SK-N-SH (cell line): Measurements from ENCODE around the gene TIMM21. TPM values are rescaled to one million over a fixed set of nuclear protein-coding genes. Genes with fewer than 3 reads are reported as not detected.

Experiments
- CTCF ChIA-PET: fragments of 300-600, 350-600 bp; formaldehyde crosslinking; extraction: SDS; loops from one replicate; lab custom pipeline; 2021; lab: Yijun Ruan, JAX
- POLR2A ChIA-PET: fragments of 350-600 bp; sonication (Branson Sonifier 250); formaldehyde crosslinking; extraction: SDS; loops from one replicate; lab custom pipeline; 2020; ENCODE audit warnings: antibody characterized with exemption, inconsistent platforms; lab: Yijun Ruan, JAX
- DNase-seq: peaks from one replicate; pipeline ENCODE4 v3.0.0; 2012
- H2AFZ ChIP-seq: fragments of 200-600 bp; sonication (generic); 2 replicates; pipeline ENCODE4 v1.8.1; 2016; ENCODE audit warnings: antibody characterized with exemption, mild to moderate bottlenecking, low read depth
- H3F3A ChIP-seq: fragments of 200-600 bp; sonication (generic); replicated peaks from 2 replicates; pipeline ENCODE3; 2016; ENCODE audit warnings: antibody characterized with exemption, mild to moderate bottlenecking; ENCODE audit not compliant: insufficient read depth
- H3K27ac ChIP-seq, 2 experiments: fragments of 200-500 bp in 1 of 2; fragments of 200-600 bp in 1 of 2; sonication (Bioruptor generic) in 1 of 2; sonication (generic), shearing (Covaris generic) in 1 of 2; 2 replicates each; pipeline versions ENCODE4 v1.5.1 to v1.6.1; 2014 to 2016; ENCODE audit warnings: low read depth in 2 of 2, inconsistent platforms in 1 of 2, low read length in 1 of 2, mild to moderate bottlenecking in 1 of 2, mixed read lengths in 1 of 2
- H3K27me3 ChIP-seq: fragments of 200-600 bp; sonication (generic), shearing (Covaris generic); 2 replicates; pipeline ENCODE4 v1.6.1; 2016; ENCODE audit warnings: mixed run types; ENCODE audit not compliant: insufficient read depth
- H3K36me3 ChIP-seq, 2 experiments: fragments of 200-500 bp in 1 of 2; fragments of 200-600 bp in 1 of 2; sonication (Bioruptor generic) in 1 of 2; sonication (generic) in 1 of 2; replicated peaks in 1 of 2; 2 replicates each; pipeline versions ENCODE3 to v1.5.1; 2014 to 2016; ENCODE audit warnings: low read length in 1 of 2, mild to moderate bottlenecking in 1 of 2; ENCODE audit not compliant: insufficient read depth in 2 of 2, control insufficient read depth in 1 of 2
- H3K4me1 ChIP-seq, 2 experiments: fragments of 200-500 bp in 1 of 2; fragments of 200-600 bp in 1 of 2; sonication (Bioruptor generic) in 1 of 2; sonication (generic), shearing (Covaris generic) in 1 of 2; 2 replicates each; pipeline versions ENCODE4 v1.5.1 to v1.6.1; 2014 to 2016; ENCODE audit warnings: low read depth in 1 of 2, low read length in 1 of 2, mixed run types in 1 of 2; ENCODE audit not compliant: insufficient read depth in 2 of 2, control insufficient read depth in 1 of 2
- H3K4me2 ChIP-seq: fragments of 200-600 bp; sonication (generic), shearing (Covaris generic); 2 replicates; pipeline ENCODE4 v1.6.1; 2017; ENCODE audit warnings: mixed run types
- H3K4me3 ChIP-seq, 2 experiments: fragments of 200-500 bp in 1 of 2; fragments of 200-600 bp in 1 of 2; sonication (Bioruptor generic) in 1 of 2; sonication (generic), shearing (Covaris generic) in 1 of 2; 2 replicates each; pipeline versions ENCODE4 v1.5.1 to v1.8.1; 2014 to 2016; ENCODE audit warnings: low read depth in 2 of 2, inconsistent platforms in 1 of 2, low read length in 1 of 2, mild to moderate bottlenecking in 1 of 2, mixed read lengths in 1 of 2, moderate library complexity in 1 of 2
- H3K79me2 ChIP-seq: fragments of 200-600 bp; sonication (generic); 2 replicates; pipeline ENCODE4 v1.8.1; 2017; ENCODE audit warnings: mild to moderate bottlenecking; ENCODE audit not compliant: insufficient read depth
- H3K9ac ChIP-seq: fragments of 200-600 bp; sonication (generic); 2 replicates; pipeline ENCODE4 v1.6.1; 2017; ENCODE audit warnings: mixed run types
- H3K9me2 ChIP-seq: fragments of 200-600 bp; sonication (generic); 2 replicates; pipeline ENCODE4 v1.6.1; 2017; ENCODE audit warnings: mixed run types
- H3K9me3 ChIP-seq: fragments of 200-600 bp; sonication (generic); 2 replicates; pipeline ENCODE4 v1.6.1; 2017; ENCODE audit warnings: mixed run types, mild to moderate bottlenecking, moderate library complexity
- H4K20me1 ChIP-seq: fragments of 200-600 bp; sonication (generic); 2 replicates; pipeline ENCODE4 v1.6.1; 2017; ENCODE audit warnings: mild to moderate bottlenecking, mixed run types; ENCODE audit not compliant: insufficient read depth
- CHD2 ChIP-seq: fragments of 150-350 bp; IDR thresholded peaks from 2 replicates; pipeline ENCODE4 v1.6.1; 2018; ENCODE audit warnings: low read length; ENCODE audit not compliant: partially characterized antibody
- FOXJ3 ChIP-seq: sonication (generic); formaldehyde crosslinking; IDR thresholded peaks from 2 replicates; pipeline ENCODE4 v1.5.1; 2020; ENCODE audit warnings: mild to moderate bottlenecking, missing genetic modification reagents
- GABPA ChIP-seq: IDR thresholded peaks from 2 replicates; pipeline ENCODE4 v1.4.0; 2012; ENCODE audit warnings: low read depth, mild to moderate bottlenecking
- JUND ChIP-seq: IDR thresholded peaks from 2 replicates; pipeline ENCODE4 v1.4.0; 2012
- MEF2A ChIP-seq: IDR thresholded peaks from 2 replicates; pipeline ENCODE4 v1.4.0; 2012; ENCODE audit warnings: low read depth, borderline replicate concordance
- MXI1 ChIP-seq: IDR thresholded peaks from 2 replicates; pipeline ENCODE4 v1.6.1; 2012; ENCODE audit warnings: mild to moderate bottlenecking, low read depth, low read length, improper control_type of control experiment
- NFIC ChIP-seq: IDR thresholded peaks from 2 replicates; pipeline ENCODE4 v1.4.0; 2012; ENCODE audit warnings: borderline replicate concordance
- NRF1 ChIP-seq: IDR thresholded peaks from 2 replicates; pipeline ENCODE4 v1.6.1; 2012; ENCODE audit warnings: low read depth, mild to moderate bottlenecking, low read length
- RFX5 ChIP-seq: IDR thresholded peaks from 2 replicates; pipeline ENCODE4 v1.6.1; 2012; ENCODE audit warnings: mild to moderate bottlenecking, improper control_type of control experiment, low read length
- RXRA ChIP-seq: IDR thresholded peaks from 2 replicates; pipeline ENCODE4 v1.4.0; 2012; ENCODE audit warnings: low read depth, mild to moderate bottlenecking, borderline replicate concordance
- SMC3 ChIP-seq: IDR thresholded peaks from 2 replicates; pipeline ENCODE4 v1.6.1; 2012; ENCODE audit warnings: low read depth, low read length, improper control_type of control experiment
- TCF12 ChIP-seq: IDR thresholded peaks from 2 replicates; pipeline ENCODE4 v1.4.0; 2012
- WGBS: methylation state at CpG from one replicate; pipeline ENCODE4 v1.1.6; 2017; ENCODE audit warnings: low lambda C conversion rate; 5-methylcytosine and 5-hydroxymethylcytosine counted together
- polyA plus RNA-seq, 3 experiments: library from polyadenylated mRNA; depleted of rRNA; stranded (reverse); fragments of >200 nt; gene quantifications; 2 replicates each; pipeline ENCODE4 v1.2.3, GENCODE V29; 2012
- TF ChIP-seq, protein P1 (sequence below): IDR thresholded peaks from 2 replicates; pipeline ENCODE4 v1.6.1; 2012; ENCODE audit warnings: mild to moderate bottlenecking, low read depth, low read length, moderate library complexity
- TF ChIP-seq, protein P2 (sequence below): IDR thresholded peaks from 2 replicates; pipeline ENCODE4; 2012

Gene TIMM21
- polyA plus RNA-seq, 1 of the 3 experiments (the other 2 are of a cell fraction): 27.6 TPM

DNA sequence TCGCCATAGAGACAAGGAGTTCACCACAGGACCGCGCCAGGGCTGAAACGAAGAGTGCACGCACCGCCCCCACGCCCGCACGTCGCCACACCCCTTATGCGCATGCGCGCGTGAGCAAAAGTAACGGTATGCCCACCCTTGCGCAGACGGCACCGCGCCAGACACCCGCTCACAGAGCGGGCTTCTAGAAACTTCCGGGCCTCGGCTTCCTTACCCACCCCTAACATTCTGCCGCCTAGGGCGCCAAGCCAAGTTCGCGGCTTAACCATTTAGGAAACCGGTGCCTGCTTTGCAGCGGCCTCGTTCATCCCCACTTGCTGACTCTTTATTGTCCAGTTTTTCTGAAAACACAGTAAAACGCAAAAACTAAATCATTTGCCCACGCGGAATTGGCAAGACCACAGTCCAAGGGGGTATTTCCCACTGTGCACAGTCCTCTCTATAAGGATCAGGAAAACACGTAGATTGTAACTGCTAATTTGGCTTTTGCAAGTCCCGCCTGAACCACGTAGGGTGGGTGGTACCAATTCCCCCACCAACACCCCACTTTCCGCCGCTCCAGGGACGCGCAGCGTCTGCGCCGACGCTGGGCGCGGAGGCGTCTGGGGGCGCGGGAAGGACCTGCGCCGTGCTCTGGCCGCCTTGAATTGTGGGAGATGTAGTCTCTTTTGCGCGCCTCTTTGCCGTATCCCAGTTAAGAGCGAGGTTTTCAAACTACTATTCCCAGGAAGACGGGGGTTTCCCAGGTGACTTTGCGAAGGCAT is at the start of gene TIMM21, which contains the start of gene FBXO15 (continued):
- TF ChIP-seq, protein P1, sequence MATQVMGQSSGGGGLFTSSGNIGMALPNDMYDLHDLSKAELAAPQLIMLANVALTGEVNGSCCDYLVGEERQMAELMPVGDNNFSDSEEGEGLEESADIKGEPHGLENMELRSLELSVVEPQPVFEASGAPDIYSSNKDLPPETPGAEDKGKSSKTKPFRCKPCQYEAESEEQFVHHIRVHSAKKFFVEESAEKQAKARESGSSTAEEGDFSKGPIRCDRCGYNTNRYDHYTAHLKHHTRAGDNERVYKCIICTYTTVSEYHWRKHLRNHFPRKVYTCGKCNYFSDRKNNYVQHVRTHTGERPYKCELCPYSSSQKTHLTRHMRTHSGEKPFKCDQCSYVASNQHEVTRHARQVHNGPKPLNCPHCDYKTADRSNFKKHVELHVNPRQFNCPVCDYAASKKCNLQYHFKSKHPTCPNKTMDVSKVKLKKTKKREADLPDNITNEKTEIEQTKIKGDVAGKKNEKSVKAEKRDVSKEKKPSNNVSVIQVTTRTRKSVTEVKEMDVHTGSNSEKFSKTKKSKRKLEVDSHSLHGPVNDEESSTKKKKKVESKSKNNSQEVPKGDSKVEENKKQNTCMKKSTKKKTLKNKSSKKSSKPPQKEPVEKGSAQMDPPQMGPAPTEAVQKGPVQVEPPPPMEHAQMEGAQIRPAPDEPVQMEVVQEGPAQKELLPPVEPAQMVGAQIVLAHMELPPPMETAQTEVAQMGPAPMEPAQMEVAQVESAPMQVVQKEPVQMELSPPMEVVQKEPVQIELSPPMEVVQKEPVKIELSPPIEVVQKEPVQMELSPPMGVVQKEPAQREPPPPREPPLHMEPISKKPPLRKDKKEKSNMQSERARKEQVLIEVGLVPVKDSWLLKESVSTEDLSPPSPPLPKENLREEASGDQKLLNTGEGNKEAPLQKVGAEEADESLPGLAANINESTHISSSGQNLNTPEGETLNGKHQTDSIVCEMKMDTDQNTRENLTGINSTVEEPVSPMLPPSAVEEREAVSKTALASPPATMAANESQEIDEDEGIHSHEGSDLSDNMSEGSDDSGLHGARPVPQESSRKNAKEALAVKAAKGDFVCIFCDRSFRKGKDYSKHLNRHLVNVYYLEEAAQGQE: no peak
- no peak for TF ChIP-seq JUND
- no peak for TF ChIP-seq SMC3

DNA sequence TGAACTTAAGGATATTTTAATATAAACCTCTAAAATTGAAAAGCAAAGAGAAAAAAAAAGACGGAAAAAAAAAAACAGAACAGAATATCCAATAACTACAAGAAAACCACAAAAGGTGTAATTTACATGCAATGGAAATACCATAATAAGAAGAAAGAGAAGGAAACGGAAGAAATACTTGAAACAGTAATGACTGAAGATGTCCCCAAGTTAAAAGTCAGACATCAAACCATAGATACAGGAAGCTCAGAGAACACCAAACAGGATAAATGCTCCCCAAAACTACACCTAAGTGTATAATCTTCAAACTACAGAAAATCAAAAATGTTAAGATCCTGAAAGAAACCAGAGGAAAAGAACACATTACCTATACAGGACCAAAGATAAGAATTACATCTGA is 39.9 kb upstream of the TIMM21 start:
- 48% methylated on average over 2 of the region's 2 CpGs for WGBS
- TF ChIP-seq, protein P2, sequence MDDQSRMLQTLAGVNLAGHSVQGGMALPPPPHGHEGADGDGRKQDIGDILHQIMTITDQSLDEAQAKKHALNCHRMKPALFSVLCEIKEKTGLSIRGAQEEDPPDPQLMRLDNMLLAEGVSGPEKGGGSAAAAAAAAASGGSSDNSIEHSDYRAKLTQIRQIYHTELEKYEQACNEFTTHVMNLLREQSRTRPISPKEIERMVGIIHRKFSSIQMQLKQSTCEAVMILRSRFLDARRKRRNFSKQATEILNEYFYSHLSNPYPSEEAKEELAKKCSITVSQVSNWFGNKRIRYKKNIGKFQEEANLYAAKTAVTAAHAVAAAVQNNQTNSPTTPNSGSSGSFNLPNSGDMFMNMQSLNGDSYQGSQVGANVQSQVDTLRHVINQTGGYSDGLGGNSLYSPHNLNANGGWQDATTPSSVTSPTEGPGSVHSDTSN: no peak
- TF ChIP-seq GABPA: no peak
- no peak for TF ChIP-seq RFX5
- no peak for TF ChIP-seq FOXJ3 (CRISPR knock-in tag)
- no peak for TF ChIP-seq RXRA
- no peak for TF ChIP-seq CHD2
- no peak for TF ChIP-seq MEF2A
- no peak for TF ChIP-seq MXI1
- TF ChIP-seq TCF12: no peak
- TF ChIP-seq NRF1: no peak
- TF ChIP-seq, protein P1: no peak
- no peak for TF ChIP-seq NFIC

More for the DNA sequence above, 39.9 kb upstream of the TIMM21 start:
- H3K27ac ChIP-seq: no peak overlapping the region
- H3K4me1 ChIP-seq: no peaks in the 10 kb centered on the region
- no peaks in the 10 kb centered on the region for H3K9me3 ChIP-seq
- no peaks in the 10 kb centered on the region for H3K27me3 ChIP-seq
- H4K20me1 ChIP-seq: no peaks in the 10 kb centered on the region
- H3K4me3 ChIP-seq: no peak overlapping the region
- no peaks in the 10 kb centered on the region for H3K79me2 ChIP-seq
- H3K4me2 ChIP-seq: no peak overlapping the region
- H3K36me3 ChIP-seq: no peaks in the 10 kb centered on the region
- ChIA-PET CTCF (no interaction called here), POLR2A (no interaction called here)
- no peak overlapping the region for H3K9ac ChIP-seq
- no peaks in the 10 kb centered on the region for H3F3A ChIP-seq
- H2AFZ ChIP-seq: no peak overlapping the region
- no peaks in the 10 kb centered on the region for H3K9me2 ChIP-seq
- no peak for DNase-seq
